SK-N-SH treated with all-trans-retinoic acid at 6 μM for 48 hours (cell line): ENCODE measurements around the gene GABRR3.

Experiments used
- ATAC-seq: fragments of 200-7000 bp; cut with Tn5 transposase; 3 replicates; pipeline ENCODE4 v1.9.1; 2020; ENCODE audit warnings: mild to moderate bottlenecking, moderate library complexity
- ARNTL ChIP-seq: fragments of 450-650 bp; formaldehyde crosslinking; IDR thresholded peaks from 2 replicates; pipeline ENCODE4 v1.5.0; 2020; ENCODE audit warnings: low read depth, mild to moderate bottlenecking, moderate library complexity, borderline replicate concordance
- BACH2 ChIP-seq: fragments of 250-450 bp; sonication (Bioruptor Pico); IDR thresholded peaks from 2 replicates; pipeline ENCODE4 v1.9.0; 2021; ENCODE audit warnings: mild to moderate bottlenecking, borderline replicate concordance
- CSDC2 ChIP-seq: fragments of 250-450 bp; sonication (Bioruptor Pico); IDR thresholded peaks from 2 replicates; pipeline ENCODE4 v1.5.0; 2020; ENCODE audit warnings: mild to moderate bottlenecking, moderate library complexity
- CSRNP3 ChIP-seq: fragments of 250-450 bp; sonication (Bioruptor Pico); IDR thresholded peaks from 2 replicates; pipeline ENCODE4 v1.5.1; 2021; ENCODE audit warnings: mild to moderate bottlenecking, moderate library complexity
- ESRRG ChIP-seq: fragments of 250-450 bp; sonication (Bioruptor Pico); IDR thresholded peaks from 2 replicates; pipeline ENCODE4 v1.6.1; 2021; ENCODE audit warnings: mild to moderate bottlenecking
- GLIS3 ChIP-seq: fragments of 250-450 bp; sonication (Bioruptor Pico); IDR thresholded peaks from 2 replicates; pipeline ENCODE4 v1.5.0; 2020; ENCODE audit warnings: mild to moderate bottlenecking, moderate library complexity
- OSR1 ChIP-seq: fragments of 250-450 bp; sonication (Bioruptor Pico); IDR thresholded peaks from 2 replicates; pipeline ENCODE4 v1.8.0; 2022; ENCODE audit warnings: moderate library complexity, mild to moderate bottlenecking, inconsistent platforms
- PATZ1 ChIP-seq: fragments of 250-450 bp; sonication (Bioruptor Pico); IDR thresholded peaks from 2 replicates; pipeline ENCODE4 v1.8.0; 2020; ENCODE audit warnings: mild to moderate bottlenecking, moderate library complexity, borderline replicate concordance
- SNAI2 ChIP-seq: fragments of 250-450 bp; sonication (Bioruptor Pico); IDR thresholded peaks from 2 replicates; pipeline ENCODE4 v1.5.0; 2020; ENCODE audit warnings: mild to moderate bottlenecking, moderate library complexity
- TCF4 ChIP-seq: fragments of 250-450 bp; sonication (Bioruptor Pico); IDR thresholded peaks from 2 replicates; pipeline ENCODE4 v1.8.0; 2021; ENCODE audit warnings: mild to moderate bottlenecking, moderate library complexity, borderline replicate concordance
- TOX ChIP-seq: fragments of 250-450 bp; sonication (Bioruptor Pico); IDR thresholded peaks from 2 replicates; pipeline ENCODE4 v1.8.0; 2021; ENCODE audit warnings: mild to moderate bottlenecking, moderate library complexity, borderline replicate concordance
- TSHZ2 ChIP-seq: fragments of 250-450 bp; sonication (Bioruptor Pico); IDR thresholded peaks from 2 replicates; pipeline ENCODE4 v1.5.0; 2020; ENCODE audit warnings: mild to moderate bottlenecking, moderate library complexity
- ZC3H10 ChIP-seq: fragments of 250-450 bp; sonication (Bioruptor Pico); IDR thresholded peaks from 2 replicates; pipeline ENCODE4 v1.5.1; 2021; ENCODE audit warnings: mild to moderate bottlenecking, moderate library complexity
- ZFP3 ChIP-seq: fragments of 250-450 bp; sonication (Bioruptor Pico); IDR thresholded peaks from 2 replicates; pipeline ENCODE4 v1.5.0; 2020; ENCODE audit warnings: mild to moderate bottlenecking, moderate library complexity
- ZFP30 ChIP-seq: fragments of 450-650 bp; formaldehyde crosslinking; IDR thresholded peaks from 2 replicates; pipeline ENCODE4 v1.5.0; 2022; ENCODE audit warnings: mild to moderate bottlenecking, moderate library complexity
- ZNF565 ChIP-seq: fragments of 450-650 bp; formaldehyde crosslinking; conservative IDR thresholded peaks from 2 replicates; pipeline ENCODE4 v1.5.0; 2020; ENCODE audit warnings: low read depth, mild to moderate bottlenecking, moderate library complexity
- ZNF70 ChIP-seq: fragments of 450-650 bp; formaldehyde crosslinking; IDR thresholded peaks from 2 replicates; pipeline ENCODE4 v1.5.0; 2020; ENCODE audit warnings: mild to moderate bottlenecking, moderate library complexity
- ZNF8 ChIP-seq: fragments of 450-650 bp; formaldehyde crosslinking; IDR thresholded peaks from 2 replicates; pipeline ENCODE4 v1.5.0; 2020; ENCODE audit warnings: mild to moderate bottlenecking, moderate library complexity
- TF ChIP-seq, protein P1 (sequence below): fragments of 250-450 bp; sonication (Bioruptor Pico); IDR thresholded peaks from 2 replicates; pipeline ENCODE4 v1.8.0; 2021; ENCODE audit warnings: low read depth, mild to moderate bottlenecking, moderate library complexity, borderline replicate concordance

GABRR3 gene

DNA sequence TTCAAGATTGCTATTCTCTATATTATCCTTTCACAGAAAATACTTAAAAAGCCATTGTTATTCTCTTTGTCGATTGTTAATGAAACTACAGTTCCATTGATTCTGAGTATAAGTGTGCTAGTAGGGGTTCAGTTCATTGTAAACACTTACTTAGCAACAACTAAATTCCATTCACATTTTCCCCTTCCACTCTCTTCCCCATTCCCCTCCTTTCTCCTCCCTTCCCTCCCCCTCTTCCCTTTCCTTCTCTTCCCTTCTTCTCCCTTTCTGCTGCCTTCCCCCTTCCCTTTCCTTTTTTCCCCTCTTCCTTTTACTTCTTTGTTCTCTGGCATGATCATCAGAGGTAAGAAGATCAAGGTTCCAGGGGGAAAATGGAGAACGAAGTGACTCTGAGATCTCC is 41.6 kb downstream of the GABRR3 start:
- ATAC-seq = no peak
- TF ChIP-seq ZNF8 (CRISPR knock-in tag) (no peak), TOX (CRISPR knock-in tag) (no peak), ZNF565 (no peak), ZC3H10 (CRISPR knock-in tag) (no peak), GLIS3 (CRISPR knock-in tag) (no peak), SNAI2 (CRISPR knock-in tag) (no peak), OSR1 (CRISPR knock-in tag) (no peak), TCF4 (CRISPR knock-in tag) (no peak), ZNF70 (CRISPR knock-in tag) (no peak), ZFP3 (CRISPR knock-in tag) (no peak)

DNA sequence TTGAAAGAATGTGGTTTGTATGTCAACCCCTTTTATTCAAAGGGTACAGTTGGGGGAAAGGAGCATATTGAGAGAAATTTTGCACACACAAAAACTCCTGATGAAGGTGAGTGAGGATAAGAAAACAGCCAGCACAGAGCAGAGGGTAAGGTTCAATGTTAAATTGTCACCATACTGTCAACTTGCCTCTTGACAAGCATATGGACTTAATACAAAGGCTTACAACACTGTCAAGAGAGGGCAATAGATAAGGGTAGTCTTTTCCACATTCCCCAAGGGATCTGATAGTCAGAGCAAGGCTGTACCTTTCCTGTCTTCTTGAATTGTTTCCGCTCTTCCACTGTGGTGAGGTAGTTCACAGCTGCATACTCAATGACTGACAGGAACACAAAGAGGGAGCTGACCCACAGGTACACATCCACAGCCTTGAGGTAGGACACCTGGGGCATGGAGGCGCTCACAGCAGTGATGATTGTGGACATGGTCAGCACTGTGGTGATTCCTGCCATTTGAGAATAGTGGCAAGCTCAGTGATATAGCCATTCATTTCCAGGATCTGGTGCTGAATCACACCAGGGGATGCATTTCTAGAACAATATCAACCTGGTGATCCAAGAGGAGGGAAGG is 42.5 kb downstream of the GABRR3 start:
- ATAC-seq = no peak
- no peak for TF ChIP-seq ARNTL
- TF ChIP-seq ZC3H10 (CRISPR knock-in tag) = no peak
- TF ChIP-seq SNAI2 (CRISPR knock-in tag) = no peak
- no peak for TF ChIP-seq ESRRG (CRISPR knock-in tag)
- TF ChIP-seq ZFP3 (CRISPR knock-in tag) = no peak
- TF ChIP-seq CSRNP3 = no peak
- TF ChIP-seq TCF4 (CRISPR knock-in tag) = no peak
- TF ChIP-seq TOX (CRISPR knock-in tag) = no peak
- TF ChIP-seq ZFP30 = no peak
- TF ChIP-seq, protein P1, sequence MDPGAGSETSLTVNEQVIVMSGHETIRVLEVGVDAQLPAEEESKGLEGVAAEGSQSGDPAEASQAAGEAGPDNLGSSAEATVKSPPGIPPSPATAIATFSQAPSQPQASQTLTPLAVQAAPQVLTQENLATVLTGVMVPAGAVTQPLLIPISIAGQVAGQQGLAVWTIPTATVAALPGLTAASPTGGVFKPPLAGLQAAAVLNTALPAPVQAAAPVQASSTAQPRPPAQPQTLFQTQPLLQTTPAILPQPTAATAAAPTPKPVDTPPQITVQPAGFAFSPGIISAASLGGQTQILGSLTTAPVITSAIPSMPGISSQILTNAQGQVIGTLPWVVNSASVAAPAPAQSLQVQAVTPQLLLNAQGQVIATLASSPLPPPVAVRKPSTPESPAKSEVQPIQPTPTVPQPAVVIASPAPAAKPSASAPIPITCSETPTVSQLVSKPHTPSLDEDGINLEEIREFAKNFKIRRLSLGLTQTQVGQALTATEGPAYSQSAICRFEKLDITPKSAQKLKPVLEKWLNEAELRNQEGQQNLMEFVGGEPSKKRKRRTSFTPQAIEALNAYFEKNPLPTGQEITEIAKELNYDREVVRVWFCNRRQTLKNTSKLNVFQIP (CRISPR knock-in tag) = no peak
- TF ChIP-seq PATZ1 (CRISPR knock-in tag) = no peak
- TF ChIP-seq ZNF70 (CRISPR knock-in tag) = no peak
- TF ChIP-seq ZNF8 (CRISPR knock-in tag) = no peak

DNA sequence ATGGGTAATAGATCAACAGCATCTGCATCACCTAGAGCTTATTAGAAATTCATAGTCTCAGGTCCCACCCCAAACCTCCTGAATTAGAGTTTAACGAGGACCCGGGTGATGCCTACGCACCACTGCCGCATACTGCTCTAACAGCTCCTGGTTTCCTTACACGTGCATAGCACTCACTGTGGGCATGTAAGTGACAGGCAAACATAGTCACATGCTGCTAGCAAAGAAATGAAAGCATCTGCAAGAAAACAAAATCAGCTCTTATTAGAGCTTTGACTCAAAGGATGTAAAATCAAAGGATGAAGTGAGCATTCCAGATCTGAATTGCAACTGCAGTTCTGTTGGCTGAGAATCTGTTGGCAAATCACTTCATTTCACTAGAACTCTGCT is 43.8 kb downstream of the GABRR3 start:
- no peak for ATAC-seq
- TF ChIP-seq ZNF8 (CRISPR knock-in tag) = no peak

GRCh38 chr3:97990624-97991292 is 44.4 kb downstream of the GABRR3 start:
- no peak for ATAC-seq
- TF ChIP-seq ARNTL (no peak), ZFP3 (CRISPR knock-in tag) (no peak), PATZ1 (CRISPR knock-in tag) (no peak), TOX (CRISPR knock-in tag) (no peak), ZNF70 (CRISPR knock-in tag) (no peak), ESRRG (CRISPR knock-in tag) (no peak), BACH2 (CRISPR knock-in tag) (no peak), ZNF565 (no peak), GLIS3 (CRISPR knock-in tag) (no peak), ZFP30 (no peak), TCF4 (CRISPR knock-in tag) (no peak), TSHZ2 (CRISPR knock-in tag) (no peak), CSRNP3 (no peak), ZNF8 (CRISPR knock-in tag) (no peak), OSR1 (CRISPR knock-in tag) (no peak), CSDC2 (CRISPR knock-in tag) (no peak), ZC3H10 (CRISPR knock-in tag) (no peak)
- TF ChIP-seq, protein P1 (CRISPR knock-in tag) = no peak
